NCI-H82 treated with DMSO at 0.1 percent for 48 hours (cell line): Measurements from ENCODE around the gene HYOU1.
"Not testable (repeated sequence)": the region's sequence is repeated elsewhere in the genome, so short reads cannot be mapped to it uniquely, and the experiment has no call there.

Source experiments
- DNase-seq: peaks from one replicate; lab custom pipeline; 2025; ENCODE audit not compliant: unreplicated experiment; lab: John Stamatoyannopoulos, UW

Gene HYOU1

DNA sequence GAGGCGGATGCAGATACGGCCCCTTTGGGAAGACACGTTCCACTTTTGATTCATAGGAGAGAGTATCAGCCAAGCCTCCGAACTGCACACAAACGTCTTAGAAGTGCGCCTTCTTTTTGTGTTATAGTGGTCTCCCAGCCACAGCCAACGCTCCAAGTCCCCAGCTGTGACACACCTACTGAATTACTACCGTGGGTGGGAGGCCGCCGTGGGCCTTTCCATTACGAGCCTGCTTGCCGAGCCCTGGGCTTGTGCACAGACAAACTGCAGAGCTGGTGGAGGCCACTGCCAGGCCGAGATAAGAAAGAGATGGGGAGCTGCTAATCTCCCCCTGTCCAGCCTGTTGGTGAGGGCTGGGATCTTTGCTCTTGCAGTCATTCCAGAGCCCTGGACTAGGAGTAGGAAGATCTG lies 28.4 kb upstream of the HYOU1 start:
- DNase-seq = no peak

DNA sequence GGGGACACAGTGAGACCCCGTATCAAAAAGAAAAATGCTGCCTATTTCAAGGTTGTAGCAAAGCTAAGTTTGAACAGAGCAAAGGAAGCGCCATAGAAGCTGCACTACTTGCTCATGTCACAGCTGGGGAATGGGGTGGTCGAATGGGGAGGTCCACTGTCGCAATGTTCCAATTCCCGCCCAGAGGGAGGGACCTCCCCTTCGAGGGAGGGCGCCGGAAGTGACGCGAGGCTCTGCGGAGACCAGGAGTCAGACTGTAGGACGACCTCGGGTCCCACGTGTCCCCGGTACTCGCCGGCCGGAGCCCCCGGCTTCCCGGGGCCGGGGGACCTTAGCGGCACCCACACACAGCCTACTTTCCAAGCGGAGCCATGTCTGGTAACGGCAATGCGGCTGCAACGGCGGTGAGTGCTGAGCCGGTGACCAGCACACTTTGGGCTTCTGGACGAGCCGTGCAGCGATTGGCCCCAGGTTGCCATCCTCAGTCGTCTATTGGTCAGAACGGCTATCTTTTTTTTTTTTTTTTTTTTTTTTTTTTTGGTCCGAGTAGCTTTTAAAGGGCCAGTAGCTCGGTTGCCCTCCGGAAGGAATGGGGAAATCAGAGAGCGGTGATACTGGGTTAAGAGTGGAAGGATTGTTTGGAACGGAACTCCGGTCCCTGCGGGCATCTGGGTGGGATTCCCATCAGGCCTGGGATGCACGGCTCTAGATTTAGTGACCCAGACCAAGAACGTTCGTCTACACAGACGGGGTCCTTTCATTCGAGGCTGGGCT lies 27.8 kb upstream of the HYOU1 start, which contains the start of gene HMBS:
Gene HMBS, plus strand, starts transcription at position 219 of the 774 bp plus-strand sequence. Its CDS starts 153 bp downstream, at position 372.
- peak; percentile 71 for DNase-seq

DNA sequence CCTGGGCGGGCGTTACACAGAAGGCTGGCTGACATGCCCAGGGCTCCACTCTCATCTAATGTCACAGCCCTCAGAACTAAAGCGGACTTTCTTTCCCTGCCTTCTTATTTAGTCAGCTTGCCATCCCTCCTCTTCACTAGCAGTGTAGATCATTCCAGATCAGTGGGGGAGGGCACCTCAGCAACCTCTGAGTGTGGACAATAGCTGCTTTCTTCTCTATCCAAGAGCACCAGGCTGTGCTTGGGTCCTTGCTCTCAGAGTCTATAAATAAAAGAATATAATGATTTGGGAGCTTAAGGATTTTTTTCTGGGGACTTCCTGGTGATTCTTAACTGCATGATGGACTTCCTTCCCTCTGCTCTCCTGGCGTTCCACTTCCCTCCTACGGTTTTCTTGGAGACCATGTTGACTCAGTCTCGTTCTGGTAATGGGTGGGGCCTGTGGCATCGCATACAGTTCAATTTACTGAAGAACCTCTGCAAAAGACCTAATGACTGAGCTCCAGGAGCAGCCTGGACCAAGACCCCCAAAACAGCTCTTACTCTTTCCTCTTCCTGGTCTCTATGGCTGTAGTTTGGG lies 24.8 kb upstream of the HYOU1 start:
- DNase-seq = no peak

DNA sequence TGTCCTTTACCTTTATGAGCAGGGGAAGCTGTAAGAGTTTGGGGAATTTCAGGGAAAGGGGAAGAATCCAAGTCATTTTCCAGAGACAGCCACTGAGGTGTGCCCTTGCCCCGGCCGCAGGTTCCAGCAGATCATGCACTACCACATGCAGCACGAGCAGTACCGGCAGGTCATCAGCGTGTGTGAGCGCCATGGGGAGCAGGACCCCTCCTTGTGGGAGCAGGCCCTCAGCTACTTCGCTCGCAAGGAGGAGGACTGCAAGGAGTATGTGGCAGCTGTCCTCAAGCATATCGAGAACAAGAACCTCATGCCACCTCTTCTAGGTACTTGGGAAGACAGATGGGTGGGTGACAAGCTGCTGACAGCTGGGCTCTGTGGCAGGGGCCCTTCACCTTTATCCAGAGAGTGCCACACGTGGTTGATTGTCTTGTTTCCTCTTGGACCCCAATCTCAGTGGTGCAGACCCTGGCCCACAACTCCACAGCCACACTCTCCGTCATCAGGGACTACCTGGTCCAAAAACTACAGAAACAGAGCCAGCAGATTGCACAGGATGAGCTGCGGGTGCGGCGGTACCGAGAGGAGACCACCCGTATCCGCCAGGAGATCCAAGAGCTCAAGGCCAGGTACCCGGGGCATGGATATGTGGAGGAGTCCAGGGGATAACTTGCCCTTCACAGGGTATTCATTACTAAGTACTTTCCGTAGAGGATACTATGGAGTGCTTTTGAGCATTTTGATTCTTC lies 21.8 kb upstream of the HYOU1 start:
- DNase-seq = no peak

DNA sequence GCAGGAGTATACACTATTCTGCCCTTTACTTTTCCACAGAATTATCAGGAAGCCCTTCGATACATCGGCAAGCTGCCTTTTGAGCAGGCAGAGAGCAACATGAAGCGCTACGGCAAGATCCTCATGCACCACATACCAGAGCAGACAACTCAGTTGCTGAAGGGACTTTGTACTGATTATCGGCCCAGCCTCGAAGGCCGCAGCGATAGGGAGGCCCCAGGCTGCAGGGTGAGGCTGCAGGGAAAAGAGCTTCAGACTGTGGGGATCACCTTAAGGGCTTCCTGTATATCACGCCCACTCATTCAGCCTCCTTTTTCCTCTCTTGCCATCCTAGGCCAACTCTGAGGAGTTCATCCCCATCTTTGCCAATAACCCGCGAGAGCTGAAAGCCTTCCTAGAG lies 20.8 kb upstream of the HYOU1 start:
- no peak for DNase-seq

DNA sequence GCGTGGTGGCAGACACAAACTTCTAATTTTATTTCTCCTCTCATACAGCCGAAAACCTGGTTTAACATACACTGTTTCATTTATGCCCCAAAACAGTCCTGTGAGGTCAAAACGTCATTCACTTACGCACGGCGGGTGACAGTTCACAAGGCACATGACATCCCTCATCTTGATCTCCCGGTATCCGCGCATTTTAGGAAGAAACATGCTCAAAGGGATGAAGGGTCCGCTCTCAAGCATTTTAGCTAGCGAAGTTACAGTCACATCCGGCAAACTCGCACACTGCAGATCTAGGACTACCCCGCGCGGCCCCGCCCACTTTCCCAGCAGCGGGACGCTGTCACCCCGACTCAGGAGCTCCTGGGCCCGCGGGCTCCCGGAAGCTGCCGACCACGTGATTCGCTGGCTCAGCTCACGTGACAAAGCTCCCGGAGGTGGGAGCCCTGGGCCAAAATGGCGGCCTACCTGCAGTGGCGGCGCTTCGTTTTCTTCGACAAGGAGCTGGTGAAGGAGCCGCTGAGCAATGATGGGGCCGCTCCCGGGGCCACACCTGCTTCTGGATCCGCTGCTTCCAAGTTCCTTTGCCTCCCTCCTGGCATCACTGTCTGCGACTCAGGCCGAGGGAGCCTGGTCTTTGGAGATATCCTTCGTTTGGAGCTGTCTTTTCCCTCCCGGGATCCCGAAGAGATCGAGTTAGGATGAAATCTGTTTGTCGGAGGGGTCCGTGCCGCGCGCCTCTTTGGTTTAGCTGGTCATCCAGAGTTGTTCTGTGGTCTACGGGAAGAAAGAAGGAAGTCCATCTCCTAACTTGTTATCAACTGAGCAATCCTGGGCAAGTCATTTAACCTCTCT lies 10.6 kb upstream of the HYOU1 start, which contains the start of gene VPS11:
Gene VPS11, plus strand, starts transcription at position 448 of the 852 bp plus-strand sequence. Its CDS starts 6 bp downstream, at position 454.
- peak; percentile 64 for DNase-seq

DNA sequence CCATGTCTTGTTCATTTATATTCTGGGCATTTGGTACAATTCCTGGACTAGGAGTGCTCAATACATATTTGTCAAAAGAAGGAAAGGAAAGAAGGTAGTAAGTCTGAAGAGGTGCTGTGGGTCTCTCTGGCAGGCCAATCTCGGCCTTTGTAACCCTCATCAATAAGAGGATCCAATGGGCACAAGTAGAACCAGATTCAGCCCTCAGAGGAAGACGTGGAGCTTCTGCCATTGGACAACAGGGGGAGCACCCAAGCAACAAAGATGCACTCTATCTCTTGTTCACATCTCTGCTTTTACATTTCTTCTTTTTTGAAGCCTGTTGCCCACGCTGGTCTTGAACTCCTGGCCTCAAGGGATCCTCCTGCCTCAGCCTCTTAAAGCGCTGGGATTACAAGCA lies 8.4 kb upstream of the HYOU1 start:
- no peak for DNase-seq

DNA sequence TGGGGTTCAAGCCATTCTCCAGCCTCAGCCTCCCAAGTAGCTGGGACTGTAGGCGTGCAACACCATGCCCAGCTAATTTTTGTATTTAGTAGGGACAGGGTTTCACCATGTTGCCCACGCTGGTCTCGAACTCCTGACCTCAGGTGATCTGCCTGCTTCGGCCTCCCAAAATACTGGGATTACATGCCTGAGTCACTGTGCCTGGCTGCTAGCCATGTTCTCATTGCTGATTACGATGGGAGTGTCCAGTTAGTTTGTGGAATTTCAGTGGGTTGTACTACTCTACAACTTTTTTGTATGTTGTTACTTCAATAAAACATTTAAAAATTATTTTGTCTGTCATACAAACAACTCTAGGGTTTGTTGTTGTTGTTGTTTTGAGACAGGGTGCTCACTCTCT lies 5.8 kb upstream of the HYOU1 start:
- no peak for DNase-seq

DNA sequence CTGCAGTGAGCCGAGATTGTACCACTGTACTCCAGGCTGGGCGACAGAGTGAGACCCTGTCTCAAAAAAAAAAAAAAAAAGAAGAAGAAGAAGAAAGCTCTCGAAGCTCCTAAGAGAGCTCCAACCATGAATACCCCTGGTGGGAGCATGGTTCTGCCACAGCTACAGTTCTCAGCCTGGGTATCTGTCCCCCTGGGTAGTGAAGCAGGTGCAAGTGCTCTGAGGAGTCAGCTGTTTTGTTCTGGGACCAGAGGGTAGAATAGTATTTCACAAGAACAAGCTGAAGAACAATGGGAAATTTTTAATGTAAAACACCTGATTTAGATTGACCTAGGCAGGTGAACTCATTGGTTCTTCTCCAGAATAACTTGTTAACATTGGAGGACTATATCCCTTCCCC lies 4.3 kb upstream of the HYOU1 start:
- DNase-seq = no peak

DNA sequence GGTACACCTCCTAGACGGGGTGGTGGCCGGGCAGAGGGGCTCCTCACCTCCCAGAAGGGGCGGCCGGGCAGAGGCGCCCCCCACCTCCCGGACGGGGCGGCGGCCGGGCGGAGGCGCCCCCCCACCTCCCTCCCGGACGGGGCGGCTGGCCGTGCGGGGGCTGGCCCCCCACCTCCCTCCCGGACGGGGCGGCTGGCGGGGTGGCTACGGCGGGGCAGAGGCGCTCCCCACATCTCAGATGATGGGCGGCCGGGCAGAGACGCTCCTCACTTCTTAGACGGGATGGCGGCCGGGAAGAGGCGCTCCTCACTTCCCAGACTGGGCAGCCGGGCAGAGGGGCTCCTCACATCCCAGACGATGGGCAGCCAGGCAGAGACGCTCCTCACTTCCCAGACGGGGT lies 2.1 kb upstream of the HYOU1 start:
- not testable (repeated sequence) for DNase-seq

DNA sequence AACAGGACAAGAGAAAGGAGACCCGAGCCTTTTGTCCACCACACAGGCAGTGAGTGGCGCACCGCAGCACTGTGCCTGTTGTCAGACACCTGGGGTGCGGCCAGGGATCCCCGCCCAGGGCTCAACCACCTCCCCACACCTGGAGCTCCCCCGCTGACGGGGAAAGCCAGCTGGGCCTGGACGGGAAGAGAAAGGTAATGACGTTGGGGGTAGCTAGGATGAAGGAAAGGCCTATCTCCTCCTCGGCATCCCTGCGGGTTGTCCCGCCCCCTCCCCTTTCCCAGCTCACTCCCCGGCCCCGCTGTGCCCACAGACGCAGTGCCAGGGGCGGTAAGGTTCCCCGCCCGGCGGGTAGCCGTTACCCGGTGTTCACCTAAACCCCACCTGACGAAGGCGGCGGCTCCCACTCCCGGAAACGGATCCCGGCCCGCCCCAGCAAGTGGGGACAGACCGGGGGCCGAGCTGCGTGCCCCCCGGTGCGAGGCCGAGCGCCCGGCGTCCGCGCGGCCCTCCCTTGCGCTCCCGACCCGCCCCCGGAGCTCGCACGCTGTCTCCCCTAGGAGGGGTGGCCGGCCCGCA lies 495 bp downstream of the HYOU1 start:
- DNase-seq = no peak

DNA sequence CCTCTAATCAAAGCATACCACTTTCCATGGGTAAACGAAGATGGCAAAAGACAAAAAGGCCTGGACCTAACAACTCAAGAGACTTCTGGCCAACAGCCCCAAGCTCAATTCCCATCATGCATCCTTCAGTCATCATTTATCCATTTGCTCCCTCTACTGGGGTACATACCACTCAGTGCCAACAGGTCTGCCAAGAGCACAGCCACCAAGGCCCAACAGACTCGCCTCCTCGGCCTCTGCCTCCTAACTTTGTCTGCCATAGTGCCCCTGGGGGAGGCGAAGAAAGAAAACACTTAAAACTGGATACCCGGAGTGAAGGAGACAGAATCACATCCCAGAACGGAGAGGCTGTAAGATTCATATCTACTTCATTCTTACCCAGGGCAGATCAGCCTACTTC lies 1.1 kb downstream of the HYOU1 start:
- no peak for DNase-seq

DNA sequence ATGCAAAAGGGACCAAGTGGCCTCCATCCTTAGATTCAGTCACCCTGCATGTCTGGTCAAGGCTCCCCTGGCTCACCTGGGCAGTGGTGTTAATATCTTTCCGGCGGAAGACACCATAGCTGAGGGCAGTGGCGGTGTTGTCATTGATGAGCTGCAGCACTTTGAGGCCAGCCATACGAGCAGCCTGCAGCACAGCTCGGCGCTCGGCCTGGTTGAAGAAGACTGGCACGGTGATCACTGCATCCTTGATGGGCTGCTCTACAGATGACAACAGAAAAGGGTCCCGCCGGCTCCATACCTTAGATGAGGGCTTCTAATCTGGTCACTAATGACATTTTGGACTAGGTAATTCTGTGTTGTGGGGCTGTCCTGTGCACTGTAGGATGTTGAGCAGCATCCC lies 2.6 kb downstream of the HYOU1 start:
- DNase-seq = no peak

DNA sequence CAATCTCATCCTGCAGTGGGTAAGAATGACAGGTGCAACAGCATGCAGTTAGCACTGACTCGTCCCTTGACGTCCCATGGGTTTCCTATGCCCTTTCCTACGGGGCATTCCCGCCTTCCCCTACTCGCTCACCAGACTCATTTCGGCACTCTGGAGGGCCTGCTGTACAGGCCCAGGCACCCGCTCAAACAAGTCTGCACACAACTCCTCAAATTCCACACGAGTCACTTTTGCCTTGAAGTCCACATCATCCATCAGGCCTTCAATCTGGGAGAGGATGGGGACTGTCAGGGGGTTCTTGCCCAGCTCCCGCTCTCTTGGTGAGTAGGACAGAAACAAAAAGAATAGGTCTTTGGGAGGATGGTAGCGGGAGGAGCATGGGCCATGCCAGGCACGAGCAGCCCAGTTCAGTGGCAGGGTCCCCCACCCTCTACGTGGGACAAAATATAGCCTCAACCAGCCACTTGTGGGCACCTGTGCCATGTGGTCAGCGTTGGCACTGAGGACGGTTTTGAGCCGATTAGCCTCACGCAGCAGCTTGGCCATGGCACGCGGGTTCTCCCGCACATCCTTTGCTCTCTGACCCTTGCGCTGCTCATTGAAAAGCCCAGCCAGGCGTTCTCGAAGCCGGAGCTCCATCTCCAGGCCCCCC lies 4.7 kb downstream of the HYOU1 start:
- DNase-seq = no peak

DNA sequence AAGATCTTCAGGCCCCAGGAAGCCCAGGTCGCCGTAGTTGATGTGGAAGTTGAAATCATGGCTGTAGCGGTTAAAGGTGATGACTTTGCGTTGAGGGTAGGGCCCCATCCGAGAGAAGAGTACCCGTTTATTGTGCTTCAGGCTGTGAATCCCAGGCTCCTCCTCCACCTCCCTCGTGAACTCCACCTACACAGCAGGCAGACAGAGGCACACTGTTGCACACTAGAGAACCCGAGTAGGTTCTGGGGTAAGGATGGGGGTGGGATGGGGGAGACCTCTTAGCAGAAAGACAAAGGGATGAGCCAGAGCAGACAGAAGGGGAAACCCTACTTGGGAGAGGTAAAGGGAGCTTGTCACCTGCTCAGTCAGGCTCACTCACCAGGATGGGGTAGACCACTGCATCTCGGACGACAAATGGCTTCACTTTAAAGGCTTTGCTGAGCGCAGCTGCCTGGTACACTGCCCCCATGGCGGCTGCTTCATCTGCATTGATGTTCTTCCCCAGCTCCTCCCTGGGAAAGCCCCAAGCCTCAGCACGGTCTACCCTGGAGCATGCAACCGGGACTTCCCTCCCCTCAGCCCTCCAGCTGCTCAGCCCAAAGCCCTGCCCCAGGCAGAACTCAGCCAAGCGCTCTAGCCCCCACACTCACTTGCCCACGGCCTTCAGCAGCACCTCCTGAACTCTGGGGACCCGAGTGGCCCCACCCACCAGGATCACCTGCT lies 5.4 kb downstream of the HYOU1 start:
- no peak for DNase-seq

DNA sequence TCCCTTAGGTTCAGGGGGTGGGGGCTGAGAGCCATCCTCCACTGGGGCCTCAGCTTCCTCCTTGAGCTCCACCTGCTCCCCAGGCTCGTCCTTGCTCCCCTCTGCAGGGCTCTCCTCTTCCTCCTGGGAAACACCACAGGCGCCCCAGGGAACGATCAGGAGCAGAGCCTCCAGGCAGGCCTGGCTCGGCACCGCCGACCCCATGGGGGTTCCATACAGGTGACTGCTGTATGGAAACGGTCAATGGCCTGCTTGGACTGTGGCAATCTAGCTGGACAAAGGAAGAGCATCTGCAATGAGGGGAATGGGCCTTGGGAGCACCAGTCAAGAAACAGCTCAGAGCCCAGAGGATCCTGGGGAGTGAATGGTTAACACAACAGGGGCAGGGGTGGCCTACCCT lies 7.9 kb downstream of the HYOU1 start:
- no peak for DNase-seq

DNA sequence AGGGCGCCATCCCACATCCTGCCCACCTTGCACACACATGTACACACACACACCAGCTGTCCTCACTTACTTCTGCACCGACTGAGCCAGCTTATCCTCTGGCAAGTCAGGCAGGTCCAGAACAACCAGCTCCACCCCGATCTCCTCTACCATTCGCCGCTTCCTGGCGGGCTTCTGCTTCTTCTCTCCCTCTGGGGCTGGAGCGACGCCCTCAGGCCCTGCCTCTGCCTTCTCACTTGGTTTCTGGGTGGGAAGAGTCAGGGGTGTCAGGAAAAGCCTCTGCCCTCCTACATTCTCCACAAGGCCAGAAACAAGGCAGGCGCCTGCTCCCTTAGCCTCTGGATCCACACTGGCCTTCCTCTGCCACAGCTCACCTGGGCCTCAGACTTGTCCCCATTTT lies 8.4 kb downstream of the HYOU1 start:
- DNase-seq = no peak

DNA sequence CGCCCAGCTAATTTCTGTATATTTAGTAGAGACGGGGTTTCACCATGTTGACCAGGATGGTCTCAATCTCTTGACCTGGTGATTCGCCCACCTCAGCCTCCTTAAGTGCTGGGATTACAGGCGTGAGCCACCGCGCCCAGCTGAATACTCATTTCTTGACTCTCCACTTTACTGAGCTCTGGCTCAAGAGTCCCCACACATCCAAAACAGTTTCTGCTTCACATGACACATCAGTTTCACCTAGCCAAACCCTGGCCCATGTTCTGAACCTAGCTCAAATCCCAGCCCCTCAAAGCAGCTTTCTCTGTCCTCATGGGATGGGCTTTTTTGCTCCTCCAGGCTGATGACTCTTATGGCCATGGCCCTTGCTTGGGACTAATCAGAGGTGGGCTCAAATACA lies 9.8 kb downstream of the HYOU1 start:
- no peak for DNase-seq

DNA sequence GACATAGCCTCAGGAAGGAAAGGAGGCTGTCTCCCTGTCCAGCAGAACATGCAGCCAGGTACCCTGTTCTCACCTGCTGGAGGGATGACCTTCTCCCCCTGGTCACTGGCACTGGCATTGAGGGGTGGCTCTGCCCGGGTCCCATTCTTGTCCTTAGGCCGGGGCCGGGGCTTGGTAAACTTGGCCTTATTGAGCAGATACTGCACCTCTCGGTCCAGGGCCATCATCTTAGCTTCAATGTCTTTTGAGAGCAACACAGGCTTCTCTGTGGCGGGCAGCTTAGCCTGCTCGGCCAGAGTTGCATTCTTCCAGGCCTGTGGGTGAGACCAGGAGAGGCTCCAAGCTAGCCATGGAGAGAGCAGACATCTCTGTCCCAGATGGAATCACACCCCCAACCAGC lies 10.5 kb downstream of the HYOU1 start:
- no peak for DNase-seq

DNA sequence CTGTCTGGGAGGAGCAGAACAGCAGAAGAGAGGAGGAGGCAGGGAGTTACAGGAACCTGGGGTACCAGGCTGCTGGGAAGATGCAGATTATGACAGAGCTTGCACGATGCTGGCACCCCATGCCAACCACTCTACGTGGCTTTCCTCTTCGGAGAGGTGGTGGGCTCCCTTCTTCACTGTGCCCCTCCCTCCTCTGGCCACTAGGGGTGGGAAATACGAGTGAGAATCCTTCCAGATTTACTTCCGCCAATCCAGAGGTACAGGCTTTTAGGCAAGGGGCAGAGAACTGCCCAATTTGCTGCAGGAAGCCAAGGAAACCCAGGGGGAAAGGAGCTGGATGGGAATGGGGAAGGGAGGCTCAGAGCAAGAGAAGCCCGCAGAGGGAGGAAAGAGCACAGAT lies 12.3 kb downstream of the HYOU1 start:
- no peak for DNase-seq
